ENCODE measurements around the gene DDX46. TPM values are rescaled to one million over a fixed set of nuclear protein-coding genes. Genes with fewer than 3 reads are reported as not detected.
"Not testable (repeated sequence)": the region's sequence is repeated elsewhere in the genome, so short reads cannot be mapped to it uniquely, and the experiment has no call there.

DDX46 gene
- total RNA-seq, 2 experiments from 2014 or later: 47.3 to 48.0 TPM

GRCh38 chr5:134849434-134849933 is 90.9 kb downstream of the DDX46 start:
- not testable (repeated sequence) for H3K27me3 Mint-ChIP-seq (ENCODE audit: low read depth); H3K4me3 Mint-ChIP-seq; H3K9me3 Mint-ChIP-seq; DNase-seq; H3K27ac Mint-ChIP-seq
- Mint-ChIP-seq H3K4me1 (ENCODE audit: low read depth) (peaks cover 44% of the 10 kb centered on the region), H3K36me3 (ENCODE audit: low read depth) (peaks cover 30% of the 10 kb centered on the region)
- intact Hi-C loops (cut with micrococcal nuclease): loop anchor here (5.0 to 10.0 kb wide), 3 partner anchors 242 to 475 kb away; partner anchors contain the start of gene UBE2B
- CTCF ChIA-PET: interaction anchor here (0.7 to 1.9 kb wide), 4 partner anchors 8 to 56 kb away, joined by 3 to 9 read pairs (median 4); partner anchors contain the start of gene PCBD2

- Mint-ChIP-seq H3K9me3 (no peaks in the 10 kb centered on the region), H3K27me3 (ENCODE audit: low read depth) (no peaks in the 10 kb centered on the region), H3K27ac (no peak overlapping the region), H3K36me3 (ENCODE audit: low read depth) (peaks cover 26% of the 10 kb centered on the region), H3K4me1 (ENCODE audit: low read depth) (peaks cover 38% of the 10 kb centered on the region), H3K4me3 (no peak overlapping the region)
- CTCF ChIA-PET: interaction anchor here (0.7 to 1.4 kb wide), 4 partner anchors 10 to 53 kb away, joined by 3 to 4 read pairs (median 4); no protein-coding TSS in a partner anchor
- no peak for DNase-seq
- intact Hi-C loops (cut with micrococcal nuclease): no loop called here
Measured at GRCh38 chr5:134851307-134851923, 92.8 kb downstream of the DDX46 start.

- H3K27ac Mint-ChIP-seq; CTCF ChIA-PET; H3K27me3 Mint-ChIP-seq (ENCODE audit: low read depth); DNase-seq; H3K4me3 Mint-ChIP-seq; H3K9me3 Mint-ChIP-seq; intact Hi-C loops (cut with micrococcal nuclease): not testable (repeated sequence)
- Mint-ChIP-seq H3K36me3 (ENCODE audit: low read depth) (peaks cover 20% of the 10 kb centered on the region), H3K4me1 (ENCODE audit: low read depth) (peaks cover 10% of the 10 kb centered on the region)
Measured at GRCh38 chr5:134856465-134856864, 97.9 kb downstream of the DDX46 start.

- Mint-ChIP-seq H3K4me3 (no peak overlapping the region), H3K27ac (no peak overlapping the region), H3K36me3 (ENCODE audit: low read depth) (peaks cover 17% of the 10 kb centered on the region), H3K4me1 (ENCODE audit: low read depth) (peaks cover 5% of the 10 kb centered on the region), H3K9me3 (no peaks in the 10 kb centered on the region), H3K27me3 (ENCODE audit: low read depth) (no peaks in the 10 kb centered on the region)
- intact Hi-C loops (cut with micrococcal nuclease): no loop called here
- CTCF ChIA-PET: interaction anchor here (0.6 to 1.0 kb wide), 2 partner anchors 8 to 23 kb away, joined by 4 read pairs; no protein-coding TSS in a partner anchor
- no peak for DNase-seq
Measured at GRCh38 chr5:134857401-134857800, 98.8 kb downstream of the DDX46 start.

GRCh38 chr5:134864707-134865106 is 106.1 kb downstream of the DDX46 start:
- CTCF ChIA-PET: interaction anchor here (1.1 to 2.3 kb wide), 2 partner anchors 10 to 40 kb away, joined by 3 to 6 read pairs; partner anchors contain the start of gene PCBD2
- peaks cover 1% of the 10 kb centered on the region for H3K36me3 Mint-ChIP-seq (ENCODE audit: low read depth)

GRCh38 chr5:134873494-134873893 is 114.9 kb downstream of the DDX46 start:
- CTCF ChIA-PET: interaction anchor here (0.7 to 3.2 kb wide), 5 partner anchors 19 to 31 kb away, joined by 3 to 16 read pairs (median 4); partner anchors contain the start of gene PCBD2
- Mint-ChIP-seq H3K4me3 (peak overlapping the region; percentile 13), H3K27me3 (ENCODE audit: low read depth) (no peaks in the 10 kb centered on the region), H3K27ac (peak overlapping the region; percentile 92), H3K36me3 (ENCODE audit: low read depth) (peaks cover 3% of the 10 kb centered on the region), H3K4me1 (ENCODE audit: low read depth) (peaks cover 27% of the 10 kb centered on the region), H3K9me3 (no peaks in the 10 kb centered on the region)
- intact Hi-C loops (cut with micrococcal nuclease): loop anchor here (1.0 kb wide), 1 partner anchor 135 kb away; the partner anchor contains the start of gene CAMLG
- peak; percentile 50 for DNase-seq

More at GRCh38 chr5:134864707-134865106, 106.1 kb downstream of the DDX46 start:
- H3K4me3 Mint-ChIP-seq: no peak overlapping the region
- H3K27ac Mint-ChIP-seq: no peak overlapping the region
- H3K4me1 Mint-ChIP-seq (ENCODE audit: low read depth): no peaks in the 10 kb centered on the region
- intact Hi-C loops (cut with micrococcal nuclease): no loop called here
- no peaks in the 10 kb centered on the region for H3K9me3 Mint-ChIP-seq
- no peaks in the 10 kb centered on the region for H3K27me3 Mint-ChIP-seq (ENCODE audit: low read depth)
- DNase-seq: no peak

- Mint-ChIP-seq H3K36me3 (ENCODE audit: low read depth) (peaks cover 3% of the 10 kb centered on the region), H3K9me3 (no peaks in the 10 kb centered on the region), H3K27ac (peak within 1 kb of the TSS; percentile 92), H3K4me1 (ENCODE audit: low read depth) (peaks cover 30% of the 10 kb centered on the region), H3K27me3 (ENCODE audit: low read depth) (no peaks in the 10 kb centered on the region), H3K4me3 (peak within 1 kb of the TSS; percentile 89)
- DNase-seq: peak; percentile 84
- CTCF ChIA-PET: interaction anchor here (0.6 to 3.2 kb wide), 4 partner anchors 19 to 124 kb away, joined by 3 to 16 read pairs (median 4); partner anchors contain the start of gene PCBD2
- intact Hi-C loops (cut with micrococcal nuclease): loop anchor here (1.0 to 2.0 kb wide), 5 partner anchors 29 to 647 kb away; partner anchors contain the start of genes C5orf24, CAMLG, DDX46 and PPP2CA
Measured at GRCh38 chr5:134873987-134874830, 115.6 kb downstream of the DDX46 start, which contains the start of gene TXNDC15. TSS of gene TXNDC15 (plus strand) at chr5:134874371. CDS start at chr5:134874428, 57 bp downstream.

- H3K4me3 Mint-ChIP-seq: peak overlapping the region; percentile 89
- H3K36me3 Mint-ChIP-seq (ENCODE audit: low read depth): peaks cover 3% of the 10 kb centered on the region
- intact Hi-C loops (cut with micrococcal nuclease): loop anchor here (1.0 to 2.0 kb wide), 7 partner anchors 29 to 648 kb away; partner anchors contain the start of genes C5orf24, DDX46, PPP2CA and SEC24A
- H3K27me3 Mint-ChIP-seq (ENCODE audit: low read depth): no peaks in the 10 kb centered on the region
- no peaks in the 10 kb centered on the region for H3K9me3 Mint-ChIP-seq
- peak; percentile 57 for DNase-seq
- CTCF ChIA-PET: interaction anchor here (1.1 to 3.2 kb wide), 2 partner anchors 11 to 29 kb away, joined by 3 to 16 read pairs; partner anchors contain the start of gene PCBD2
- H3K27ac Mint-ChIP-seq: peak overlapping the region; percentile 92
- H3K4me1 Mint-ChIP-seq (ENCODE audit: low read depth): peaks cover 36% of the 10 kb centered on the region
Measured at GRCh38 chr5:134874831-134875655, 116.5 kb downstream of the DDX46 start.

- peaks cover 3% of the 10 kb centered on the region for H3K36me3 Mint-ChIP-seq (ENCODE audit: low read depth)
- no peaks in the 10 kb centered on the region for H3K27me3 Mint-ChIP-seq (ENCODE audit: low read depth)
- H3K4me1 Mint-ChIP-seq (ENCODE audit: low read depth): peaks cover 41% of the 10 kb centered on the region
- no peaks in the 10 kb centered on the region for H3K9me3 Mint-ChIP-seq
- peak overlapping the region; percentile 2 for H3K27ac Mint-ChIP-seq
- H3K4me3 Mint-ChIP-seq: no peak overlapping the region
- no peak for DNase-seq
- intact Hi-C loops (cut with micrococcal nuclease): no loop called here
- CTCF ChIA-PET: no interaction called here
Measured at GRCh38 chr5:134877159-134877558, 118.6 kb downstream of the DDX46 start.

- intact Hi-C loops (cut with micrococcal nuclease): no loop called here
- CTCF ChIA-PET: interaction anchor here (0.7 kb wide), 1 partner anchor 32 kb away, joined by 3 read pairs; no protein-coding TSS in a partner anchor
- Mint-ChIP-seq H3K27me3 (ENCODE audit: low read depth) (no peaks in the 10 kb centered on the region), H3K4me1 (ENCODE audit: low read depth) (peaks cover 40% of the 10 kb centered on the region), H3K9me3 (no peaks in the 10 kb centered on the region), H3K27ac (no peak overlapping the region), H3K36me3 (ENCODE audit: low read depth) (peaks cover 3% of the 10 kb centered on the region), H3K4me3 (no peak overlapping the region)
- no peak for DNase-seq
Measured at GRCh38 chr5:134878403-134878802, 119.8 kb downstream of the DDX46 start.

- CTCF ChIA-PET: interaction anchor here (1.0 kb wide), 1 partner anchor 22 kb away, joined by 4 read pairs; no protein-coding TSS in a partner anchor
- DNase-seq: no peak
- intact Hi-C loops (cut with micrococcal nuclease): no loop called here
- Mint-ChIP-seq H3K4me1 (ENCODE audit: low read depth) (peaks cover 38% of the 10 kb centered on the region), H3K9me3 (no peaks in the 10 kb centered on the region), H3K27ac (no peak overlapping the region), H3K36me3 (ENCODE audit: low read depth) (peaks cover 3% of the 10 kb centered on the region), H3K27me3 (ENCODE audit: low read depth) (no peaks in the 10 kb centered on the region), H3K4me3 (no peak overlapping the region)
Measured at GRCh38 chr5:134879456-134879855, 120.9 kb downstream of the DDX46 start.

Data from activated naive CD4-positive, alpha-beta T cell treated with anti-CD3 and anti-CD28 coated beads for 36 hours (primary cell).